Suppressor macrophage treated with lipopolysaccharide for 4 hours (primary cell): ENCODE measurements around the gene NCOA5.
A peak's percentile ranks its signal among the peaks of the same experiment; 100 is the strongest.

ENCODE experiments used
- DNase-seq: peaks from one replicate; pipeline ENCODE4 v3.0.0-alpha.2; 2020

NCOA5 gene

DNA sequence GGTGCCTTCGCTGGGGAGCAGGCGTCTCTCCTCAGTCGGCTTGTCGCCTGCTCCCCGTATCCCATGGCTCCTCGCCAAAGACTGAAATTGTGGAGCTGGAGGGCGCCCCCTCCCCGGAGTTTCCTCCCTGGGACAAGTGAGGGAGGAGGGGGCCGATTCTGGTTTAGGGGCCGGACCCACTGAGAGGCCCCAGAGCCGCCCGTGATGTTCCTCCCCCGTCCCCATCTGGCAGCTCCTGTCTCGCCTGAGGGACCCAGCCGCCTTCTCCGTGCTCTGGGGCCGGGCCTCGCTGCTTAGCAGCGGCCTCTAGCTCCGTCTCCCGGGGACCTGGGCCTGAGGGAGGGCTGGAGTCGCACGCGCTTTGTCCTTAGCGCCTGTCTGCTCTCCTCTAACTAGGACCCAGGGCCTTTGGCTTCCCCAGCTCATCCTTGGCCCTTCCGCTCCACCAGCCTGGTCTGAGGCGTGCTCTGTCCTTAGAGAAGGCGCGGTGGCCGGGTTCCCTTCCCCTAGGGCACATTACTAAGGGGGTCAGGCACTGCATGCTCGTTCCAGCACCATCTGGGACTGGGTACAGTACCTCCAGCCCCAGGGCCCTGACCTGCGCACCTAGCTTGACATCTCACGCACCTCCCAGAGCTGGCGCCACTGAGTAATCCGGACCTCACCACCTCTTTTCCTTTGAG is 31.0 kb downstream of the NCOA5 start:
- DNase-seq = no peak

DNA sequence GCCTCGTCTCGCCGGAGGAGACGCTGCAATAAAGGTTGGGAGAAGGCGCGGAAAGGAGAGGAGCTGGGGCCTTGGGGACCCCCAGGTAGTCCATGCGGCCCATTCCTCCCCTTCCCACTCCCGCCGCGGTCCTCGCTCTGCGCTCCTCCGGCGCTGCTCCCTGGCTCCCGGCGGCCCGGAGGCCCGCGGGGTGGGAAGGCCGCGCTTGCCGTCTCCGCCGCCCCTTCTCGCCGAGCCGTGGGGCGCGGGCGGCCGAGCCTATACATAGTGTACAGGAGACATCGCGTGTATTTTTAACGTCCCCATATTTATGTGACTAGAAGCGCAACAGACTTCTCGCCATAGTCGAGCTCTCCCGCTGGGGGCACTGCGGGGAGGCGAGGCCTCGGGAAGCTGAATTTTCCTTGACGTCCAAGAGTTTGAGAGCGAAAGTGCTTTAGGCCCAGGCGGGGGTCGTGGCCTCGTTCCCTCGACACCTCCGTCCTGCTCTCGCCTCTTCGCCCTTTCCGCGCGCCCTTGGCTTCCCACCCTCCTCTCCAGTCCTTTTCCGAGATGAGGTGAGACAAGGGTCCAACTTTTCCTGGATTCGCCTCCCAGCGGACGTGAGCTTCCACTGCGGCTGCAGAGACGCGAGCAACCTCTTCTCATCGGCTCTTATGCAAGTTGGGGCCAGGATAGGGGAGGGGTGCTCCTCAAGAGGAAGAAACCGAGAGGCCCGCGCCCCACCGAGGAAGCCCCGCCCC is 31.7 kb downstream of the NCOA5 start:
- peak; percentile 31 for DNase-seq

DNA sequence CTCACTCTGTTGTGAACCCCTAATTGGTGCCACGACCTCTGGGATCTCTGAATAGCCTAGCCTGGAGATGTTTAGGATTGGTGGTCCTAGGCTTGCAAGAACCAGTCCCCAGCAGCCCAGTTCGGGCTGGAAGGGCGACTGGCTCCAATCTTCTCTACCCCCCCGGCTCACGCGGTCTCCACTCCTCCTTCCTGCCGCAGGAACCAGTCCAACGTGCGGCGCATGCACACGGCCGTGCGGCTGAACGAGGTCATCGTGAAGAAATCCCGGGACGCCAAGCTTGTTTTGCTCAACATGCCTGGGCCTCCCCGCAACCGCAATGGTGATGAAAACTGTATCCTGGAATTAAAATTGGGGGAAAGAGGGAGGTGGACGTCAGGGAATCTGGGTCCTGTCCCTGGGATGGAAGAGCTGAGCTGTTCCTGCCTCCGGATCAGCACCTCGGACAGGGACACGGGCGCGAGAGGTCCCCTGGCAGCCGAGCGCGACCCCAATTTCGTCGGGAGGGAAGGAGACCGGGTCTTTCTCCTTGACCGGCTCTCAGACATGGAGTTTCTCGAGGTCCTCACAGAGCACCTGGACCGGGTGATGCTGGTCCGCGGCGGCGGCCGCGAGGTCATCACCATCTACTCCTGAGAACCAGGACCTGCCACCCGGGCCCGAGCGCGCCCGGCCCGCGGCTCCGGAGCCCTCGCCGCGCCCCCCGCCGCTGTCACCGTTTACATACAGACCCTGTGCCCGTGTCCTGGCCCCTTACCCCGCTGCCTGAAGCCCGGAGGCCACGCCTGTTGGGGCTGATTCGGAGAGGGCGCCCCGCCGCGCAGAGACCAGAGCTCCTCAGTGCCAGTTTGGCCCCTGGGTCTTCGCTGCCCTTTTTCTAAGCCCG is 32.5 kb downstream of the NCOA5 start:
- peak; percentile 51 for DNase-seq

DNA sequence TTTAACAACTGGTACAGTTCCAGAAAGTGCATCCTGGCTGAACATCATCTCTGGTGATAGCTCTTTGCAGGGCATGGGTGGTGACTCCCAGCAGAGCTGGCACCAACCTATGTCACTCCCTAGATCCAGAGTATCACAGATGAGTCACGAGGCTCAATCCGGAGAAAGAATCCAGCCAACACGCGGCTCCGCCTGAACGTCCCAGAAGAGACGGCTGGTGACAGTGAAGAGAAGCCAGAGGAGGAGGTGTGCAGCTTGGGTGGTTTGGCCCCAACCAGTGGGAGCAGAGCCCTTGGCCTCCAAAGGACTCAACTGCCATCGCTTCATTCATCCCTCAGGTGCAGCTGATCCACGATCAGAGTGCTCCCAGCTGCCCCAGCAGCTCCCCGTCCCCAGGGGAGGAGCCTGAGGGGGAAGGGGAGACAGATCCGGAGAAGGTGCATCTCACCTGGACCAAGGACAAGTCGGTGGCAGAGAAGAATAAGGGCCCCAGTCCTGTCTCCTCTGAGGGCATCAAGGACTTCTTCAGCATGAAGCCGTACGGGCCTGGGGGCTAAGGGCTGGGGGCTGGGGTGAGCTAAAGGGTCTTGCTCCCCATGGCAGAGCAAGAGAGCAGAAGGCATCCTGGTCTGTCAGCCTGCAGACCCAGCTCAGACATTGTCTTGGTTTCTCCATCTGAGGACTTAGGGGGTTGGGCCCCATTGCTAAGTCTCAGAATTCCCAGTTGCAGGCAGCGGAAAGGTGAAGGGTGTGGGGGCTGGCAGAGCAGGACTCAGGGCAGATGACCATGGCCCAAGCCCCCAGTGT is 33.5 kb downstream of the NCOA5 start:
- DNase-seq = no peak

DNA sequence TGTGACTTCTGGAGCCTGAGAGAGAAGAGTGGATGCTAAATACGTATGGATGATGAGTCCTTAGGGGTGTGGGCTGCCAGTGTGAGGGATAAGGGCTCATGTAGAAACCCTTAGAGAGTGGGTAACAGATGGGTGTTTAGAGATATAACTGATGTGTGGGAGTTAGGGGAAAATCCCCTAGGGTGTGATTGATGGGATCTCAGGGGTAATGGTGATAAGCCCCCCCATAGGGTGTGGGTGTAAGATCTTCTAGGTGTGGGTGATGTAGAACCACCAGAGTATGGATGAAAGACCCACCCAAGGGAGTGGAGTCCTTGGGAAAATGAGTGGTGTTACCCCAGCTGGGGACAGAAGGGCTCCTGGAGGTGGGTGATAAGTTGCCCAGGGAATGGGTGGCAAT is 34.5 kb downstream of the NCOA5 start:
- DNase-seq = no peak

DNA sequence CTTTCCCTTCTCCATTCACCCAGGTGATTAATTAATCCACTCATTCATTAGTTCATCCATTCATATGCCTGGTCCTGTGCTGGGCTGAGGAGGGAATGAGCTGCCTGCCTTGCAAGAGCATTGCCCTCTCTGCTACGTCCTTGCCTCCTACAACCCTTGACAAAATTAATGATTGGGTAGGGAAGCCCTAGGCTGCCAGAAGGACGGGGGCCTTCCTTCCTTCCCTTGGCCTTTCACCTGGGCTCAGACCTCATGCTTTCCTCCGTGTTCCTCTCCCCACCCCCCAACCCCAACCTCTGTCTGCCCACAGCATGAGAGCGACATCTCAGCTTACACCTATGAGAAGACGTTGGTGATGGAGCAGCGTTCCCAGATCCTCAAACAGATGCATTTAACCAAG is 35.2 kb downstream of the NCOA5 start:
- no peak for DNase-seq

DNA sequence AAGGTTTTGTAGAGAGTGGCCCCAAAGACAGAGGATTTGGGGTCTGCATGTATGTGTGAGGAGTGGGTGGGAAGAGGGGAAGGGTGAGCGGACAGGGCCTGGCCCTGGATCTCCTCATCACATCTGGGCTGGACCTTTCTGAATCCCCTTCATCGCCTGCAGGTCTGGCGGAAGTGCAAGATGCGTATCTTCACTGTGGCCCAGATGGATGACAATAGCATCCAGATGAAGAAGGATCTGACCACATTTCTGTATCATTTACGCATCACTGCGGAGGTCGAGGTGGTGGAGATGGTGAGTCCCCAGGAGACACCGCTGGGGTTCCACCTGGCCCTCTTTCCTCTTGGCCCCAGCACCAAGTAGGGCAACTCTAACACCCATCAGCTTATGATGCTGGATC is 36.3 kb downstream of the NCOA5 start:
- DNase-seq = no peak

DNA sequence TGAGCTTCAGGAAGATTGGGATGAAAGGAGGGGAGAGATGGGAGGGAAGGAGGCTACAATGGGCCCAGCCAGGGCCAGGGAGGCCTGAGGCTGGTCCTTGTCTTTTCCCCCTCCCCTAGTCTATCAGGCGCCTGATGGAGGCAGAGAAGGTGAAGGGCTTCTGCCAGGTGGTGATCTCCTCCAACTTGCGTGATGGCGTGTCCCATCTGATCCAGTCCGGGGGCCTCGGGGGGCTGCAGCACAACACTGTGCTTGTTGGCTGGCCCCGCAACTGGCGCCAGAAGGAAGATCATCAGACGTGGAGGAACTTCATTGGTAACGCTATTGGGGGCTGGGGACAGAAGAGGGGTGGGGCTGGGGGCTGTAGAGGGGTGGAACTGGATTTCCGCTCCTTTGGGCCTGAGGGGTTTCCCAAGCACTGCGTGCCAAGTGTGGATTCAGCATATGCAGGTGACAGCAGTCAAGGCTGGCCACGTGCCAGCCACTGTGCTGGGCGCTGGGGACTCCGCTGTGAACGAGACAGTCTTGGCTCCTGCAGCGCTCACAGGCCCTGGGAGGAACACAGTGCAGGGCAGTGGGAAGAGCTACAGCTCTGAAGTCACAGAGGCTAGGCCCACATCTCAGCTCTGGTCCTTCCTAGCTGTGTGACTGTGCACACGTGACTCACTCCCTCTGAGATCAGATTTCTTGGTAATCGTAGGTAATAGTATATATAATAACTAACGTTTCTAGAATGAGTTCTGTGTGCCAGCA is 38.0 kb downstream of the NCOA5 start:
- DNase-seq = no peak

DNA sequence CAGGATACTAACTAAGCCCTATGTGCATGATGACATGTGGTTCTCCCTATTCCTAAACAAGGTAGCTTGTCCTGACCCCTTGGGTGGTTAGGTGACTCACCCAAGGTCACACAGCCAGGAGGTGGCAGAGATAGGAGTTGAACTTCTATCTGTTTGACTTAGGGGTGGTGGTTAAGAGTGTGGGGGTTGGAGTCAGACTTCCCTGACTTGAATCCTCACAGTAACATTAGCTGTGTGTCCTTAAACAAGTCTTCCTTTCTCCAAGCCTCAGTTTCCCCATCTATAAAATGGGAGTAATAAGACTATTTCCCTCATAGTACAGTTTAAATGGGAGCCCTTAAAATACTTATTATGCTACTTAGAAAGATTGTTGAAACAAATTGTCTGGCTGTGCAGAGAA is 38.9 kb downstream of the NCOA5 start:
- DNase-seq = no peak

DNA sequence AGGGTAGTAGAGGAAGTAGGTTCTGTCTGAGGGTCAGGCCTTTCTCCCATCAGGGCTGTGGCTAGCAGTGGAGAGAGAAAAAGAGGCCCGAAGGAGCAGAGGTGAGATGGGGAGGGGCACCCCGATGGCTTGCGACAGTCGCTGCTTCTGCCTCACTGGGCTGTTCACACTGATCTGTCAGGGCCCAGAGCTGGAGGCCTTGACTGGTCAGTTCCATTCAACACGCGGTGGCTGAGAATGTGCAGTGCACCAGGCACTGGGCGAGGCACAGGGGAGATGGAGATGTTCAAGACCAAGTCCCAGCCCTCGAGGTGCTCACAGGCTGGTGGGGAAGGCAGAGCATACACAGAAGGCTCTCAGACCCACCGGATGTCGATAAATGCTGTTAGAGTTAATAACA is 39.3 kb downstream of the NCOA5 start:
- no peak for DNase-seq

DNA sequence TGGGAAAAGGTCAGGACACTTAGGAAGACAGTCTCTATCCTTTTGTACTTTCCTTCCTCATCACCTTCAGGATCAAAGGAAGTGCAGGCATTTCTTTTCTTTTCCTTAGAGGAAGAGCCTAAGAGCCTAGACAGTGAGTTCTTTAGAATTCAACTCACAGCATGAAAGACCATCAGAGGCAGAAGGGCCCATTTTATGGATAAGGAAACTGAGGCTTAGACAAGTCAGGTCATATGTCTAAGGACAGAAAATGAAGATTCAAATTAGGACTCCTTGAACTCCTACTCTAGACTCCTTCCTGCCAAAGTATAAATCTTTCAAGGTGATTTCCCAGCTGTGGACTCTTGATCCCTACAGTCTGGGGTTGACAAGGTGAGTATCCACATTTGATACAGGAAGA is 39.9 kb downstream of the NCOA5 start:
- DNase-seq = no peak

DNA sequence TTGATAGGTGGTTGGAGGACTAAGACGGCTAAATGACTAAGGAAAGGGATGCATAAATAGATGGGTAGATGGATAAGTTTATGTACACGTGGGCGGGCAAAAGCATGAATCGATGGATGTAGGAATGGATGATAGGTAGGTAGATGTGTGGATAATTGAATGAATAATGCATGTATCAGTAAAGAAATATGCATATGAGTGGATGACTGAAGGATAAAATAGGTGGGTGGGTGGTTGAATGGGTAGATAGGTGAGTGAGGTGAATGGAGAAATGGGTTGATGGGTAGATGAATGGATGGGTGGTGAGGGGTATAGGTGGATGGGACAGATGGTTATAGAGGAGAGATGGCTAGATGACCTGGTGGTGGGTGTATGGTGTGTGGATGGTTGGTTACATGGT is 40.6 kb downstream of the NCOA5 start:
- no peak for DNase-seq

DNA sequence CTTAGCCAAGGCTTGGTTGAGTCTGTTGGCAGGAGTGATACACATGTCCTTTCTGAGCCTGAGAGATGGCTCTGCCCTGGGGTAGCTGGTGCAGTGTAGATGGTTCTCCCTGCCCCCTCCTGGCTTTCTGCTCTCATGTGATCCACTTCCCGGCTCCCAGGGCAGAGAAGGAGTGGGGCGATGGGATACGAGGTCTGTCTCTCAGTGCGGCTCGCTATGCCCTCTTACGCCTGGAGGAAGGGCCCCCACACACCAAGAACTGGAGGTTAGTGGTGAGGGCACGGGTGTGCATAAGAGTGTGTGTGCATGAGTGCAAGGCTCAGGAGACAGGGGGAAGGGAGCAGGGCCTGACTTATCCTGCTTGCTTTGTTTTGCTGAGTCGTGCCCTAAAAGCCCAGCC is 41.9 kb downstream of the NCOA5 start:
- no peak for DNase-seq

DNA sequence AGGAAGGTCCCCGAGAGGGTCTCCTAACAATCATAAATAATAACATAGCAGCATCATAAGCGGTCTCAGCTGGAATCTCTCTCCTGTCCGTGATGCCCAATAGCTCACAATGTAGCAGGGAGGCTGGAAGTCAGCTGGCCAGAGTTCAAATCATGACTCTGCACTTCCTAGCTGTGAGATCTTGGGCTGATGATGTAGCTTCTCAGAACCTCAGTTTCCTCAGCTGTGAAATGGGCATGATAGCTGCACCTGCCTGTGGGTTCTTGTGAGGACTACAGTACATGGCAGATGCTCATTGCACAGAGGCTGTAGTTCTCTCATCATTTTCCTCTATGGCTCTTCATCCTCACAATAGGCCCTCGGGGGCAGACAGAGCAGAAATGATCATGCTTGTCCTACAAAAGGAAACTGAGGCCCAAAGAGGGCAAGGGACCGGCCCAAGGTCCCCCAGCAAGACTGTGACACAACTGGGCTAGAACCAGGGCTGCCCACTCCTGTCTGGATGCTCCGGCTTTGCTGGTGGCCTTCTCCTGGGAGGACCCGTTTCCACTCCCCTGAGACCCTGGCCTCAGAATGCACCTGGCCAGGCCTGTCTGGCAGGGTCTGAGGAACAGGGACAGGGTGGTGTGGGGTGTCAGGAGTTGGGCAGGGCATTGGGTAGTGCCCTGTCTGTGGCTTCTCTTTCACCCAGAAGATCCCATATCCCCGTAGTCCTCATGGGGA is 43.0 kb downstream of the NCOA5 start:
- DNase-seq = no peak

DNA sequence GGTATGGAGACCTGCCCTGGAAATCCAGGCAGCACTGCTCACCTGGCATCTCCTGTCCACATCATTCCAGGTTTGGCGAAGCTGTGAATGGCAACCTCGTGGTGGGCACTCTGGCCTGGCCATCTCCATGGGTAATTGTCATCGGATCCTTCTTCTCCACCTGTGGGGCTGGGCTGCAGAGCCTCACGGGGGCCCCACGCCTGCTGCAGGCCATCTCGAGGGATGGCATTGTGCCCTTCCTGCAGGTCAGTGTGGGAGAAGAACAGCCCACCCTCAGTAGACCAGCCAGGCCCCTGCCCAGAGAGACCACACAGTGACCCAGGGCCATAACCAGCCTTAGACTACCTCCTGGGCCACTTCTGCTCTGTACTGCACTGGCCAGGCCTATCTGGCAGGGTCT is 44.9 kb downstream of the NCOA5 start:
- no peak for DNase-seq

DNA sequence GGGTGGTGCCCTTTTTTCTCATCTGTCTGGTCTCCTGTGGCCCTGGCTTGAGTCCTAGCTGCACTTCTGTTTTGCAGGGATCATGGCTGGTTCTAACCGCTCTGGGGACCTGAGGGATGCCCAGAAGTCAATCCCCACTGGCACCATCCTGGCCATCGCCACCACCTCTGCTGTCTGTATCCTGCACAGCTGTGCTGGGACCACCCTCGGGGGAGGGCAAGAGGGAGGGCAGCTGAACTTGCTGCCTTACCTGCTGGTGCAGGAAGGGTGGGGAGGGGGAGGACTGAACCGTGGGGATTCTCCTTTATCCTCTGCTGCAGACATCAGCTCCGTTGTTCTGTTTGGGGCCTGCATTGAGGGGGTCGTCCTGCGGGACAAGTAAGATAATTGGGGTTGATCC is 46.2 kb downstream of the NCOA5 start:
- DNase-seq = no peak

DNA sequence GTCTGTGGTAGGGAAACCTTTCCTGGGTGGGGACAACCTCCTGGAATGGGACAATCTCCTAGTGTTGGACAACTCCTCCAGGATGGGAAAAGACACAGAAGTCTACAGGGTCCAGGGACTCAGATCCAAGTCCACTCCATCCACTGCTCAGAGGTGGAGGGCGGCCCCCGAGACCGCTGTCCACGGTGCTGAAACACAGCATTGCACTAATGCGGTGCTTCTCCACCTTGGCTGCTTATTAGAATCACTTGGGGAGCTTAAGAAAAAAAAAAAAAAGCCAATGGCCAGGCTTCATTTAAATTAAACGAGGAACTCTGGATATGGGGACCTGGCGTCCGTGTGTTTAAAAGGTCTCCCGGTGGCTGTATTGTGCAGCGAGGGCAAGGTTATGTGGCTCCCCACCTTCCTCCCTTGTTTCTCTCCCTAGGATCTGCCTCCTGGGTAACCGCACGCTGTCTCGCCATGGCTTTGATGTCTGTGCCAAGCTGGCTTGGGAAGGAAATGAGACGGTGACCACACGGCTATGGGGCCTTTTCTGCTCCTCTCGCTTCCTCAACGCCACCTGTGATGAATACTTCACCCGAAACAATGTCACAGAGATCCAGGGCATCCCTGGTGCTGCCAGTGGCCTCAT is 48.7 kb downstream of the NCOA5 start:
- peak; percentile 48 for DNase-seq

DNA sequence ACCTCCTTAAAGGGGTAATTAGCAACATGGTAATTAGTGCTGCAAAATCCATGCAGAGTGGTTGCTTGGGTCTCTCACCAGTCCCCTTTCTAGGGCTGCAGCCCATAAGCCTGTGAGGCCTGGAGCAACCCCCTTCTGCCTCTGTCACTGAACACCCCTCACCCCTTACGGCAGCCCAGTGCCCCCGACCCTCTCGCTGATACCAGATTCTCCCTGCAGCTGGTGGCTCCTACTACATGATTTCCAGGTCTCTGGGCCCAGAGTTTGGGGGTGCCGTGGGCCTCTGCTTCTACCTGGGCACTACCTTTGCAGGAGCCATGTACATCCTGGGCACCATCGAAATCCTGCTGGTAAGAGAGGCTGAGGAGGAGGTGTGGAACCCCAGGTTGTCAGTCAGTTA is 52.7 kb downstream of the NCOA5 start:
- DNase-seq = no peak

DNA sequence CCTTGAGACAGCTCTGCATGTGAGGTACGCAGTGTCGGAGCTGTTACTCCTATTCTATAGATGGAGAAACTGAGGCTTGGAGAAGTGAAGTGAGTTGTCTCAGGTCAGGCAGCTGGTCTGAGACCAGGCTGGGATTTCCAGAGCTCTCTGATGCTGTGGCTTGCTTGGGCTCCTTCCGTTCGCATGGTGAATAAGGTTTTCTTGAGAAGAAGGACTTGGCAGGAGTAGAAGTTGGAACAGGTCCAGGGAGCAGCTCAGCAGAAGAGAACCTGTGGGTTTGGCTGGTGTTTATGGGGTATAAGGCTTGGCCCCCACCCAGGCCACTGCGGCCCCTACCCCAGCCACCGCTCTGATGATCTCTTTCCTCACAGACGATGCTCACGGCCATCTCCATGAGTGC is 53.4 kb downstream of the NCOA5 start:
- DNase-seq = no peak

DNA sequence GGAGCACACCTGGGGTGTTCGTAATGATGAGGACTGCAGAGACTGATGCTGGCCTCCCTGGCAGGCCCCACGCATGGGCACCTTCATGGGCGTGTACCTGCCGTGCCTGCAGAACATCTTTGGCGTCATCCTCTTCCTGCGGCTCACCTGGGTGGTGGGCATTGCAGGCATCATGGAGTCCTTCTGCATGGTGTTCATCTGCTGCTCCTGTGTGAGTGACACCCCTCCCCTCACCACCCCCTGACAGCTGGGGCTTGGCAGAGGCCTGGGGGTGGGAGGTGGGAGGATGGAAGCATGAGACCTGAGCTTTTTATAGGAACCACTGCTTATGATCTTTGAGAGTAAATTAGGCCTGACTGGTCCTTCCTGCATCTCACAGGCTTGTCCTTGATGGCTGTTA is 54.0 kb downstream of the NCOA5 start:
- no peak for DNase-seq

DNA sequence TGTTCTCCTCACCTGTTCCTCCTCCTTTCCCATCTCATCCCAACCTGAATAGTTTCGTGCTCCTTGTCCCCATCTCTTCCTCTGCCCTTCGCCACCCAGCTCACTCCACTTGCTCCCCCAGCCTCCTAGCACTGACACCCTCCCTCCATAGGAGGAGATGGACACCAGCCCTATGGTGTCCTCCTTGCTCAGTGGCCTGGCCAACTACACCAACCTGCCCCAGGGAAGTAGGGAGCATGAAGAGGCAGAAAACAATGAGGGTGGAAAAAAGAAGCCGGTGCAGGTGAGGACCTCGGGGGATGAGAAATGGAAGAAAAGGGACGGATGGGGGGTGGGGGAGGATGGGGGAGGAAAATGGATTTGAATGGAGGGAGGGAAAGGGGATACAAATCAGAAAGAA is 54.5 kb downstream of the NCOA5 start:
- DNase-seq = no peak
